Omental fat pad (tissue), 4 donors: Measurements from ENCODE around the gene PRSS27. TPM values are rescaled to one million over a fixed set of nuclear protein-coding genes. Genes with fewer than 3 reads are reported as not detected.

Experiments
- ATAC-seq: fragments of 150-250 bp; one replicate; pipeline ENCODE4 v1.9.1; 2016; ENCODE audit warnings: mild to moderate bottlenecking, moderate library complexity; ENCODE audit not compliant: low FRiP score
- DNase-seq: peaks from one replicate; pipeline ENCODE4 v3.0.0-alpha.2; 2019; ENCODE audit warnings: low spot score
- CTCF ChIP-seq, 3 donors: fragments of 450-650 bp; IDR thresholded peaks; one replicate each; pipeline ENCODE4 v1.5.1; 2016 to 2017; ENCODE audit warnings: antibody characterized with exemption in 3 of 3, mild to moderate bottlenecking in 3 of 3, moderate library complexity in 2 of 3
- total RNA-seq, 4 donors: library from RNA; depleted of rRNA; stranded (reverse); fragments of >200 nt; gene quantifications; one replicate each; pipeline ENCODE4 v1.1.0, GENCODE V29; 2016

Gene PRSS27
- total RNA-seq, 4 donors from 2014 or later = 0.65 to 1.2 (median 1.0) TPM

DNA sequence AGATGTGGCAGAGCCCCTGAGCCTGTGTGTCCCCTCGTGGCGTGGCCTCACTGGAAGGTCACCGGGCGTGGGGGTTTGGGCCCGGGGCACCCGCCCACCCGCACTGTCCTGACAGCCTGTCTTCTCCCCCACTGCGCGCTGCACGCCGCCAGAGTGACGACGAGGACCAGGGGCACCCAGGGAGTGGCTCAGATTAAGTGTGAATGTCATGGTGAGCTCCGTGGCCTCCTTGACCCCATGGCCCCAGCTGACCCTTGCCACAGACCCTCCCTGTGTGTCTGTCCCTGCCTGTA, 15.1 kb downstream of the PRSS27 start:
- ATAC-seq (no peak), DNase-seq (no peak)
- no peak for TF ChIP-seq CTCF (IDR thresholded peaks at IDR 0.05)

- no peak for TF ChIP-seq CTCF (IDR thresholded peaks at IDR 0.05)
- no peak for DNase-seq
- no peak for ATAC-seq
These were observed 15.7 kb downstream of the PRSS27 start for GRCh38 chr16:2704166-2704982.

- no peak for ATAC-seq
These were observed 16.9 kb downstream of the PRSS27 start for GRCh38 chr16:2702871-2703745.

GRCh38 chr16:2702438-2702825, 17.6 kb downstream of the PRSS27 start:
- DNase-seq (no peak), ATAC-seq (no peak)
- no peak for TF ChIP-seq CTCF (IDR thresholded peaks at IDR 0.05)

More at GRCh38 chr16:2702871-2703745, 16.9 kb downstream of the PRSS27 start:
- no peak for DNase-seq
- no peak for TF ChIP-seq CTCF (IDR thresholded peaks at IDR 0.05)

GRCh38 chr16:2701713-2702437, 18.1 kb downstream of the PRSS27 start:
- ATAC-seq = no peak
- no peak for TF ChIP-seq CTCF (IDR thresholded peaks at IDR 0.05)
- no peak for DNase-seq

- TF ChIP-seq CTCF (IDR thresholded peaks at IDR 0.05) = no peak
- ATAC-seq (no peak), DNase-seq (no peak)
These were observed 18.8 kb downstream of the PRSS27 start for GRCh38 chr16:2701272-2701671.
